ENCODE measurements around the gene SMS.
"Not testable (repeated sequence)": the region's sequence is repeated elsewhere in the genome, so short reads cannot be mapped to it uniquely, and the experiment has no call there.

The SMS gene

DNA sequence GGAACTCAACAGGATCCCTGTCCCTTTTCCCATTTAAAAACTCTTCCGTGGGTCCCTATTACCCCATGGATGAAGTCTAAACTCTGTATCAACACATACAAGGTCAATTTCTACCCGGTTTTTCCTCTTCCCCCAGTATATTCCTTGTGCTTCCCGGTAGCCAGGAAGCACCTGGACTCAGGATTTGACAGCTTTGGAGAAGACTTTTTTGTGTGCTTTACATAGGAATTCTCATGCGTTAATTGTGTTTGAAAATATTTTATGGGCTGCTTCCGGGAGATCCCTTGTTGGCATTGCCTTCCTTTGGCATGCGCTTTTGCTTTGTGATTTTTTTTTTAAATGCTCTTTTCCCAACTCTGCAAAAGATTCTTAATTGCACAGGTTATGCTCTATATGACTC, 7.2 kb downstream of the SMS start:
- H3K4me3 ChIP-seq (ENCODE audit: low read depth, low read length), result no peak overlapping the region
- TF ChIP-seq, protein P1, sequence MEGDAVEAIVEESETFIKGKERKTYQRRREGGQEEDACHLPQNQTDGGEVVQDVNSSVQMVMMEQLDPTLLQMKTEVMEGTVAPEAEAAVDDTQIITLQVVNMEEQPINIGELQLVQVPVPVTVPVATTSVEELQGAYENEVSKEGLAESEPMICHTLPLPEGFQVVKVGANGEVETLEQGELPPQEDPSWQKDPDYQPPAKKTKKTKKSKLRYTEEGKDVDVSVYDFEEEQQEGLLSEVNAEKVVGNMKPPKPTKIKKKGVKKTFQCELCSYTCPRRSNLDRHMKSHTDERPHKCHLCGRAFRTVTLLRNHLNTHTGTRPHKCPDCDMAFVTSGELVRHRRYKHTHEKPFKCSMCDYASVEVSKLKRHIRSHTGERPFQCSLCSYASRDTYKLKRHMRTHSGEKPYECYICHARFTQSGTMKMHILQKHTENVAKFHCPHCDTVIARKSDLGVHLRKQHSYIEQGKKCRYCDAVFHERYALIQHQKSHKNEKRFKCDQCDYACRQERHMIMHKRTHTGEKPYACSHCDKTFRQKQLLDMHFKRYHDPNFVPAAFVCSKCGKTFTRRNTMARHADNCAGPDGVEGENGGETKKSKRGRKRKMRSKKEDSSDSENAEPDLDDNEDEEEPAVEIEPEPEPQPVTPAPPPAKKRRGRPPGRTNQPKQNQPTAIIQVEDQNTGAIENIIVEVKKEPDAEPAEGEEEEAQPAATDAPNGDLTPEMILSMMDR (IDR thresholded peaks at IDR 0.05; ENCODE audit: insufficient read depth, low read length, missing control alignments), result no peak
- CTCF ChIA-PET, result no interaction called here

DNA sequence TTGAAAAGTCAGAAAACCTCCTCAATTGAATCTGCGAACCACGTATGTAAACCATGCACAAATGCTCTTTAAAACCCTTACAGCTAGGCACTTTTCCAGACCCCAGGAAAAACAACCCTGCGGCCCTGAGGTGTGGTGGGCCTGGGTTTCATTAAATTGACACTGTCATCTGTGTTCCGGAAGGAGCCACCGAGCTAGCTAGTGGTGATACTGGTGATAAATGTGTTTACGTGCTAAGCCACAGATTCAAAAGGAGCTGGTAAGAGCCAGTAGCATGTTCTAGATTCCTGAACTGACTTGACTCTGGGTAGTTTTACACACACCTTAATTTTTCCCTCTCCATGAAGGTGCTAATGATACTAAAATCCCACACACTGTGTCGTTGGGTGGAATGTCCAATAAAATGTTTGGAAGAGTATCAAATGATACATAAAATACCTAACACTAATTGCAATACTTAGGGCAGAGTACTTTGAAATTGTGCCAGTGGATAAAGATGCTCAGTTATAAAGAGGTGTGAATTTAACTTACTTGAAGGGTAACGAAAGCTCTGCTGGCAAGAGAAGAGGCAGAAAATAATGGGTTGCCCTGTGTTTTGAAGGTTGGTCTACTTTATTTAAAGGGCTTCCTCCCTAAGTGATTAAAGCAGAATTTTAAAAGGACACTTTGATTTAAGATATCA, 8.5 kb downstream of the SMS start:
- TF ChIP-seq, protein P1 (IDR thresholded peaks at IDR 0.05; ENCODE audit: insufficient read depth, low read length, missing control alignments), result no peak
- ChIA-PET CTCF (interaction anchor here (1.0 to 1.4 kb wide), 4 partner anchors 11 to 1420 kb away, joined by 3 to 4 read pairs (median 3); no protein-coding TSS in a partner anchor), POLR2A (no interaction called here)
- no peak for DNase-seq (ENCODE audit: low read depth, low spot score)
- no peak overlapping the region for H3K4me3 ChIP-seq (ENCODE audit: low read depth, low read length)

More for the DNA sequence above, 7.2 kb downstream of the SMS start:
- no peak for DNase-seq (ENCODE audit: low read depth, low spot score)
- POLR2A ChIA-PET, result no interaction called here

DNA sequence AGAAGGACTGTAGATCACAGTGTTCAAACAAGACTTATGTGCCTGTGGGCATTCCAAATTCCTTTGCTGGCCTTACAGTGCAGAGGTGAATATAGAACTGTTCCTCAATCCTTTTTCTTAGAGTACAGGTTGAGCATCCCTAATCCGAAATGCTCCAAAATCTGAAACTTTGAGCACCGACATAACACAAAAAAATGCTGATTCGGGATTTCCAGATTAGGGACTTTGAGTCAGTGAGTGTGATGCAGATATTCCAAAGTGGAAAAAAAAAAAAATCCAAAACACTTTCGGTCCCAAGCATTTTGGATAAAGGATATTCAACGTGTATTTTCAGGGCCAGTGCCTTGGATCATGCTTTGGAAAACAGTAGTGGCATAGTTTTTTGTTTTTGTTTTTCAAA, 9.2 kb downstream of the SMS start:
- ChIA-PET POLR2A (interaction anchor here (0.6 kb wide), 1 partner anchor 22 kb away, joined by 3 read pairs; no protein-coding TSS in a partner anchor), CTCF (interaction anchor here (1.0 to 1.3 kb wide), 3 partner anchors 10 to 224 kb away, joined by 3 read pairs; no protein-coding TSS in a partner anchor)
- TF ChIP-seq, protein P1 (IDR thresholded peaks at IDR 0.05; ENCODE audit: insufficient read depth, low read length, missing control alignments), result no peak
- no peak overlapping the region for H3K4me3 ChIP-seq (ENCODE audit: low read depth, low read length)
- DNase-seq (ENCODE audit: low read depth, low spot score), result no peak

DNA sequence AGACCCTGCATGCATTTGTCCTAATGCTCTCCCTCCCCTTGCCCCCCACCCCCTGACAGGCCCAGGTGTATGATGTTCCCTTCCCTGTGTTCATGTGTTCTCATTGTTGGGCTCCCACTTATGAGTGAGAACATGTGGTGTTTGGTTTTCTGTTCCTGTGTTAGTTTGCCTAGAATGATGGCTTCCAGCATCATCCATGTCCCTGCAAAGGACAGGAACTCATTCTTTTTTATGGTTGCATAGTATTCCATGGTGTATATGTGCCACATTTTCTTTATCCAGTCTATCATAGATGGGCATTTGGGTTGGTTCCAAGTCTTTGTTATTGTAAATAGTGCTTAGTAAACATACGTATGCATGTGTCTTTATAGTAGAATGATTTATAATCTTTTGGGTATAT, 10.0 kb downstream of the SMS start:
- H3K4me3 ChIP-seq (ENCODE audit: low read depth, low read length); POLR2A ChIA-PET; CTCF ChIA-PET; DNase-seq (ENCODE audit: low read depth, low spot score): not testable (repeated sequence)

DNA sequence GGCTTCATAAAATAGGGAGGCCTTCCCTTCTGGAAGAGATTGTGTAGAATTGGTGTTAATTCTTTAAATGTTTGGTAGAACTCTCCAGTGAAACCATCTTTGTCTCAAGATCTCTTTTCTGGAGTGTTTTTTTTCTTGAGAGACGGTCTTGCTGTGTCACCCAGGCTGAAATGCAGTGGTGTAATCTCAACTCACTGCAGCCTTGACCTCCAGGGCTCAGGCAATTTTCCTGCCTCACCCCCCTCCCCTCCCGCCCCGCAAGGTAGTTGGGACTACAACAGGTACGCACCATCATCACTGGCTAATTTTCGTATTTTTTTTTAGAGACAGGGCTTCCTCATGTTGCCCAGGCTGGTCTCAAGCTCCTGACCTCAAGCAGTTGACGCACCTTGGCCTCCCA, 12.1 kb downstream of the SMS start:
- ChIA-PET CTCF (no interaction called here), POLR2A (no interaction called here)
- no peak overlapping the region for H3K4me3 ChIP-seq (ENCODE audit: low read depth, low read length)
- TF ChIP-seq, protein P1 (IDR thresholded peaks at IDR 0.05; ENCODE audit: insufficient read depth, low read length, missing control alignments), result no peak
- no peak for DNase-seq (ENCODE audit: low read depth, low spot score)

DNA sequence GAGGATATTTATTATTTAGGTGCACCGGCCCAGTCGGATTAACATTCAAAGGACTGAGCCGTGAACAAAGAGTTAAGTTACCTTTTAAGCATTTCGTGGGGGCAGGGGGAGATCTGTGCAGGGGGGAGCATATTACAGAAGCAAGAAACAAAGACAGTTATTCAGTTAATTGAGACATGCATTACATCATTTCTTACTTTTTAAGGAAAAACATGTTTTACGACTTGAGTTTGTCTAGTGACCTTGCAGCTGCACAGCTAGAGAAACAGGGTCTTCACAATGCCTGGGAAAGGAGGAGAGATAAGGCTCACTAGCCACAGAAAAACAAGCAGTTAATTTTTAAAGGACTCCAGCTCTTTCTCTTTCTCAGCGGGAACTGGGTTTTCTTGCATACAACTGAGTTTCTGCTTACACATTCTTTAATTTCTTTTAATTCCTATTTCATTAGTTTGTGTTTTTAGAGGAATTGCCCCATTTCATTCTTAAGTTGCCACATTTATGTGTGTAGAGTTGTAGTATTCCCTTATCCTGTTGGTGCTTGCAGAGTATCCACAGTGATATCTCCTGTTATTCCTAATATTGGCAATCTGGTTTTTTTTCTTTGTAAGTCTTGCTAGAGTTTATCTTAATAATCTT, 12.8 kb downstream of the SMS start:
- ChIA-PET POLR2A (interaction anchor here (0.6 to 0.7 kb wide), 2 partner anchors 10 to 228 kb away, joined by 3 to 4 read pairs; no protein-coding TSS in a partner anchor), CTCF (interaction anchor here (0.6 kb wide), 1 partner anchor 22 kb away, joined by 3 read pairs; no protein-coding TSS in a partner anchor)
- not testable (repeated sequence) for H3K4me3 ChIP-seq (ENCODE audit: low read depth, low read length); DNase-seq (ENCODE audit: low read depth, low spot score)

DNA sequence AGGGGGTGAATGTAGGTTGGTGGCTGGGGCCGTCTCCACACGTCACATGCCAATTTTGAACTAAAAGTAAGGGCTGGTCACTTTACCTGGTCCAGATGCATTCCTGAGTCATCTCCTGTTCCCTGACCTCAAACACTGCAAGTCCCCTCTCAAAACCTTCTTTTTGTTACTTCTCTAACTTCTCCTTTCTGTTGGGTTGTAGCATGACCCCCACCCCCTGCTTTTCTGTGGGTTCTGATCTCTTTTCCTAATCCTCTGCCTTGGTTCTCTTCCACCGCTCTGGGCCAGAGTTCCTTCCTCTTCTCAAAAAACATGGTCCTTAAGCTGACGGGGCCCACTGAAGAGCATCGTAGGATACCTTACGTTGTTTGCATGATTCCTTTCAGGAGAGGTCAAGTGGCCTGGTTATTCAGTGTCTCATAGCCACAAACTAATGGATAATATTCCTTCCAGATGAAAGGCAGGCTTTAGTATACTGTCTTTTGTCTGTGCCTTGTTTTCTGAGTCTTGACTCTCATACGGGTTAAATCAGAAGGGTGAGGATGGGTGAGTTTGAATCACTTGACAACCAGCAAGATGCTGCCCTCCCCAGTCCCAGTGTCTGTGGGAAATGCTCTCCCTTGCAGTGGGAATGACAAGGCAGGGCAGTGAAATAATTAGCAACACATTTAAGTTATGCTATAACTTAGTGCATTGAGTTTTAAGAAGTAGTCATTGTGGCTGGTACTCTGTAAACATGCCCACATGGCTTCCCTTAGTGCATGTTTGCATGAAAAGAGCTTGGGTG, 15.1 kb downstream of the SMS start:
- POLR2A ChIA-PET, result no interaction called here
- no peak for DNase-seq (ENCODE audit: low read depth, low spot score)
- no peak overlapping the region for H3K4me3 ChIP-seq (ENCODE audit: low read depth, low read length)
- TF ChIP-seq, protein P1 (IDR thresholded peaks at IDR 0.05; ENCODE audit: insufficient read depth, low read length, missing control alignments), result no peak
- CTCF ChIA-PET, result interaction anchor here (1.4 kb wide), 1 partner anchor 30 kb away, joined by 4 read pairs; no protein-coding TSS in a partner anchor
